KMS-11 (cell line): ENCODE results near the gene NGB.

Experiments used
- H2AFZ ChIP-seq: fragments of 200-600 bp; sonication (generic); 2 replicates; pipeline ENCODE4 v1.6.1; 2016; ENCODE audit warnings: antibody characterized with exemption, mixed run types, low read depth
- H3K27ac ChIP-seq: fragments of 200-600 bp; sonication (generic); 2 replicates; pipeline ENCODE4 v1.6.1; 2016; ENCODE audit warnings: mild to moderate bottlenecking, mixed run types
- H3K27me3 ChIP-seq: fragments of 200-600 bp; sonication (generic); 2 replicates; pipeline ENCODE4 v1.6.1; 2017; ENCODE audit warnings: mild to moderate bottlenecking, low read depth, mixed run types, moderate library complexity; ENCODE audit not compliant: insufficient read depth
- H3K36me3 ChIP-seq: fragments of 200-600 bp; sonication (generic); 2 replicates; pipeline ENCODE4 v1.6.1; 2017; ENCODE audit warnings: mild to moderate bottlenecking, mixed run types; ENCODE audit not compliant: insufficient read depth
- H3K4me1 ChIP-seq: fragments of 200-600 bp; sonication (generic); 2 replicates; pipeline ENCODE4 v1.6.1; 2016; ENCODE audit warnings: mild to moderate bottlenecking, low read depth, mixed run types; ENCODE audit not compliant: poor library complexity, severe bottlenecking
- H3K4me2 ChIP-seq: fragments of 200-600 bp; sonication (generic); 2 replicates; pipeline ENCODE4 v1.7.0; 2016; ENCODE audit warnings: mild to moderate bottlenecking, mixed run types
- H3K4me3 ChIP-seq: fragments of 200-600 bp; sonication (generic); IDR thresholded peaks from 2 replicates; pipeline ENCODE4 v1.6.1; 2017; ENCODE audit warnings: low read depth, low read length, mixed read lengths; ENCODE audit not compliant: insufficient read depth
- H3K79me2 ChIP-seq: fragments of 200-600 bp; sonication (generic); 2 replicates; pipeline ENCODE4 v1.6.1; 2016; ENCODE audit warnings: low read depth, mixed run types; ENCODE audit not compliant: insufficient read depth
- H3K9ac ChIP-seq: fragments of 200-600 bp; sonication (generic); 2 replicates; pipeline ENCODE4 v1.6.1; 2016; ENCODE audit warnings: mild to moderate bottlenecking, mixed run types
- H4K20me1 ChIP-seq: fragments of 200-600 bp; sonication (generic); 2 replicates; pipeline ENCODE4 v1.6.1; 2016; ENCODE audit warnings: mild to moderate bottlenecking, mixed run types; ENCODE audit not compliant: insufficient read depth
- CTCF ChIP-seq: fragments of 200-600 bp; sonication (generic); conservative IDR thresholded peaks from 2 replicates; pipeline ENCODE4 v1.6.1; 2017; ENCODE audit warnings: low read depth, mild to moderate bottlenecking, antibody characterized with exemption, low read length, moderate library complexity, mixed read lengths

NGB gene

GRCh38 chr14:77241955-77242354 is 29.1 kb downstream of the NGB start:
- Histone ChIP-seq H3K4me1 (no peaks in the 10 kb centered on the region), H3K27me3 (no peaks in the 10 kb centered on the region), H4K20me1 (no peaks in the 10 kb centered on the region), H3K36me3 (no peaks in the 10 kb centered on the region), H3K4me3 (no peak overlapping the region), H3K79me2 (no peaks in the 10 kb centered on the region), H2AFZ (no peak overlapping the region), H3K4me2 (no peak overlapping the region), H3K27ac (no peak overlapping the region), H3K9ac (no peak overlapping the region)
- TF ChIP-seq CTCF, result no peak

GRCh38 chr14:77240336-77240915 is 30.6 kb downstream of the NGB start:
- H4K20me1 ChIP-seq, result no peaks in the 10 kb centered on the region
- H3K4me2 ChIP-seq, result no peak overlapping the region
- H3K36me3 ChIP-seq, result no peaks in the 10 kb centered on the region
- H3K79me2 ChIP-seq, result no peaks in the 10 kb centered on the region
- no peak overlapping the region for H3K4me3 ChIP-seq
- H3K4me1 ChIP-seq, result no peaks in the 10 kb centered on the region
- no peak overlapping the region for H3K27ac ChIP-seq
- TF ChIP-seq CTCF, result no peak
- H2AFZ ChIP-seq, result no peak overlapping the region
- no peaks in the 10 kb centered on the region for H3K27me3 ChIP-seq
- no peak overlapping the region for H3K9ac ChIP-seq

- no peak overlapping the region for H3K9ac ChIP-seq
- H3K4me2 ChIP-seq, result no peak overlapping the region
- no peaks in the 10 kb centered on the region for H3K27me3 ChIP-seq
- H2AFZ ChIP-seq, result no peak overlapping the region
- no peak overlapping the region for H3K27ac ChIP-seq
- H3K36me3 ChIP-seq, result no peaks in the 10 kb centered on the region
- H4K20me1 ChIP-seq, result no peaks in the 10 kb centered on the region
- no peaks in the 10 kb centered on the region for H3K4me1 ChIP-seq
- H3K79me2 ChIP-seq, result no peaks in the 10 kb centered on the region
- no peak for TF ChIP-seq CTCF
- no peak overlapping the region for H3K4me3 ChIP-seq
Observed at GRCh38 chr14:77239412-77239811, 31.6 kb downstream of the NGB start.

- Histone ChIP-seq H3K27ac (no peak overlapping the region), H3K4me2 (no peak overlapping the region), H3K4me1 (no peaks in the 10 kb centered on the region), H3K36me3 (no peaks in the 10 kb centered on the region), H3K4me3 (no peak overlapping the region), H3K79me2 (no peaks in the 10 kb centered on the region), H2AFZ (no peak overlapping the region), H4K20me1 (no peaks in the 10 kb centered on the region), H3K9ac (no peak overlapping the region), H3K27me3 (no peaks in the 10 kb centered on the region)
- no peak for TF ChIP-seq CTCF
Observed at GRCh38 chr14:77238996-77239395, 32.0 kb downstream of the NGB start.
